Inflammatory macrophage treated with lipopolysaccharide for 4 hours (primary cell): ENCODE data around the gene NAPA.

Source experiments
- DNase-seq: peaks from one replicate; pipeline ENCODE4 v3.0.0-alpha.2; 2020

NAPA gene

GRCh38 chr19:47514869-47515588 lies at the start of gene NAPA:
Gene NAPA, minus strand, starts transcription at chr19:47515063. Its CDS starts 123 bp downstream, at chr19:47514940.
- DNase-seq = peak; percentile 100

- no peak for DNase-seq
Observed at GRCh38 chr19:47564081-47564480, 49.2 kb upstream of the NAPA start.

GRCh38 chr19:47561440-47562057 lies 46.7 kb upstream of the NAPA start:
- no peak for DNase-seq

GRCh38 chr19:47560999-47561398 lies 46.1 kb upstream of the NAPA start:
- no peak for DNase-seq

- no peak for DNase-seq
Observed at GRCh38 chr19:47550129-47550528, 35.3 kb upstream of the NAPA start.

- DNase-seq = no peak
Observed at GRCh38 chr19:47549261-47549862, 34.5 kb upstream of the NAPA start.

- DNase-seq = no peak
Observed at GRCh38 chr19:47547199-47547598, 32.3 kb upstream of the NAPA start.

GRCh38 chr19:47545061-47545948 lies 30.4 kb upstream of the NAPA start:
- DNase-seq = no peak

GRCh38 chr19:47544476-47544875 lies 29.6 kb upstream of the NAPA start:
- DNase-seq = no peak

GRCh38 chr19:47544075-47544474 lies 29.2 kb upstream of the NAPA start:
- DNase-seq = no peak

- DNase-seq = no peak
Observed at GRCh38 chr19:47542030-47542475, 27.2 kb upstream of the NAPA start.

- peak; percentile 33 for DNase-seq
Observed at GRCh38 chr19:47541518-47541917, 26.7 kb upstream of the NAPA start.

- no peak for DNase-seq
Observed at GRCh38 chr19:47540748-47541147, 25.9 kb upstream of the NAPA start.

GRCh38 chr19:47539747-47540311 lies 25.0 kb upstream of the NAPA start:
- DNase-seq = no peak

- no peak for DNase-seq
Observed at GRCh38 chr19:47538812-47539211, 23.9 kb upstream of the NAPA start.

GRCh38 chr19:47537493-47537892 lies 22.6 kb upstream of the NAPA start:
- no peak for DNase-seq

GRCh38 chr19:47534628-47535027 lies 19.8 kb upstream of the NAPA start:
- no peak for DNase-seq

- DNase-seq = peak; percentile 14
Observed at GRCh38 chr19:47531640-47532387, 17.0 kb upstream of the NAPA start.

GRCh38 chr19:47529018-47529742 lies 14.3 kb upstream of the NAPA start:
- DNase-seq = no peak

GRCh38 chr19:47526798-47527197 lies 11.9 kb upstream of the NAPA start:
- no peak for DNase-seq

GRCh38 chr19:47523473-47523872 lies 8.6 kb upstream of the NAPA start:
- DNase-seq = no peak
